Measurements from ENCODE around the gene GNB5.

- TF ChIP-seq CTCF (conservative IDR thresholded peaks at IDR 0.05) (no peak), ZFX (IDR thresholded peaks at IDR 0.05) (no peak)
These were observed 77.5 kb downstream of the GNB5 start for GRCh38 chr15:52113708-52114107.
